B cell (primary cell): ENCODE data around the gene TMEM45B. TPM values are rescaled to one million over a fixed set of nuclear protein-coding genes. Genes with fewer than 3 reads are reported as not detected.

Source experiments
- ATAC-seq: fragments of 200-7000 bp; cut with Tn5 transposase; one replicate; pipeline ENCODE4 v1.10.0; 2021; ENCODE audit warnings: low read depth, mild to moderate bottlenecking, moderate number of reproducible peaks, moderate library complexity
- CTCF ChIA-PET: fragments of 350-600 bp; sonication (Branson Sonifier 250); formaldehyde crosslinking; loops from one replicate; lab custom pipeline; 2021; ENCODE audit warnings: antibody characterized with exemption, inconsistent platforms; lab: Charles Lee
- POLR2A ChIA-PET: fragments of 350-600 bp; sonication (Branson Sonifier 250); formaldehyde crosslinking; loops from one replicate; lab custom pipeline; 2021; ENCODE audit warnings: antibody characterized with exemption; lab: Charles Lee
- DNase-seq: peaks from one replicate; pipeline ENCODE4 v3.0.0; 2013
- H2AFZ ChIP-seq: 2 replicates; pipeline ENCODE4 v1.6.1; 2012; ENCODE audit warnings: mild to moderate bottlenecking, low read depth, low read length; ENCODE audit not compliant: insufficient read depth, poor library complexity, severe bottlenecking
- H3K27ac ChIP-seq, 2 donors: 1 replicate in 1 of 2; 2 replicates in 1 of 2; pipeline ENCODE4 v1.5.1; 2012 to 2013; ENCODE audit warnings: low read length in 2 of 2, mild to moderate bottlenecking in 2 of 2, moderate library complexity in 1 of 2
- H3K27me3 ChIP-seq, 4 experiments: fragments of 200-600 bp in 1 of 4; sonication (generic) in 1 of 4; replicated peaks in 1 of 4; 1 replicate in 2 of 4; 2 replicates in 2 of 4; pipeline versions ENCODE4 v1.6.1 to v1.7.0; 2013 to 2016; ENCODE audit warnings: low read length in 3 of 4, mild to moderate bottlenecking in 2 of 4, mixed read lengths in 1 of 4, moderate library complexity in 1 of 4; ENCODE audit not compliant: insufficient read depth in 4 of 4, control insufficient read depth in 3 of 4; ENCODE audit errors: control extremely low read depth in 1 of 4
- H3K36me3 ChIP-seq, 2 experiments: replicated peaks in 1 of 2; 1 replicate in 1 of 2; 2 replicates in 1 of 2; pipeline versions ENCODE4 v1.6.1 to v1.7.1; 2013; ENCODE audit warnings: low read length in 1 of 2; ENCODE audit not compliant: insufficient read depth in 2 of 2, control insufficient read depth in 1 of 2; ENCODE audit errors: control extremely low read depth in 1 of 2, extremely low read depth in 1 of 2
- H3K4me1 ChIP-seq, 2 donors: fragments of 200-600 bp in 1 of 2; sonication (generic) in 1 of 2; 1 replicate in 1 of 2; 2 replicates in 1 of 2; pipeline versions ENCODE4 v1.5.1 to v1.6.1; 2013 to 2017; ENCODE audit warnings: low read length in 2 of 2; ENCODE audit not compliant: control insufficient read depth in 2 of 2, insufficient read depth in 2 of 2
- H3K4me2 ChIP-seq: replicated peaks from 2 replicates; pipeline ENCODE3; 2012; ENCODE audit warnings: mild to moderate bottlenecking, low read depth, low read length; ENCODE audit not compliant: poor library complexity, severe bottlenecking
- H3K4me3 ChIP-seq, 5 experiments: fragments of 200-600 bp in 1 of 5; sonication (generic) in 1 of 5; 1 replicate in 3 of 5; 2 replicates in 2 of 5; pipeline versions ENCODE4 v1.5.1 to v1.7.0; 2011 to 2016; ENCODE audit warnings: low read length in 4 of 5, mild to moderate bottlenecking in 4 of 5, low read depth in 2 of 5, control low read depth in 1 of 5, moderate library complexity in 1 of 5; ENCODE audit not compliant: insufficient read depth in 1 of 5; ENCODE audit errors: control extremely low read depth in 1 of 5, extremely low read depth in 1 of 5
- H3K79me2 ChIP-seq: fragments of 200-600 bp; sonication (generic); one replicate; pipeline ENCODE4 v1.6.0; 2016; ENCODE audit warnings: low read length; ENCODE audit not compliant: control insufficient read depth, insufficient read depth
- H3K9ac ChIP-seq: fragments of 200-600 bp; sonication (generic); 2 replicates; pipeline ENCODE4 v1.6.1; 2017; ENCODE audit warnings: mild to moderate bottlenecking, low read length, moderate library complexity
- H3K9me3 ChIP-seq, 3 donors: one replicate each; pipeline versions ENCODE4 v1.6.1 to v1.7.1; 2013; ENCODE audit warnings: low read length in 2 of 3; ENCODE audit not compliant: control insufficient read depth in 2 of 3, insufficient read depth in 1 of 3; ENCODE audit errors: control extremely low read depth in 1 of 3
- H4K20me1 ChIP-seq: 2 replicates; pipeline ENCODE4 v1.6.0; 2012; ENCODE audit warnings: mild to moderate bottlenecking, low read length; ENCODE audit not compliant: insufficient read depth, control insufficient read depth, poor library complexity, severe bottlenecking
- H3K27ac Mint-ChIP-seq: one replicate; pipeline ENCODE4 v1.8.0; 2021; ENCODE audit warnings: mixed read lengths
- H3K27me3 Mint-ChIP-seq: one replicate; pipeline ENCODE4 v1.8.0; 2021; ENCODE audit warnings: mixed read lengths
- H3K4me1 Mint-ChIP-seq: one replicate; pipeline ENCODE4 v1.8.0; 2021; ENCODE audit warnings: mixed read lengths
- H3K4me3 Mint-ChIP-seq: one replicate; pipeline ENCODE4 v1.8.0; 2021; ENCODE audit warnings: mixed read lengths
- H3K9me3 Mint-ChIP-seq: one replicate; pipeline ENCODE4 v1.8.0; 2022; ENCODE audit warnings: mixed read lengths; ENCODE audit not compliant: insufficient read depth
- EZH2 ChIP-seq: IDR thresholded peaks from 2 replicates; pipeline ENCODE4 v1.6.1; 2012; ENCODE audit warnings: borderline replicate concordance, low read depth, mild to moderate bottlenecking, moderate library complexity, low read length; ENCODE audit not compliant: insufficient read depth, poor library complexity, severe bottlenecking
- WGBS: methylation state at CpG from one replicate; pipeline ENCODE4 v1.1.5; 2013; ENCODE audit warnings: missing lambda C conversion rate; ENCODE audit not compliant: insufficient coverage; 5-methylcytosine and 5-hydroxymethylcytosine counted together
- intact Hi-C: fragments of 100-400 bp; cut with micrococcal nuclease; formaldehyde crosslinking; loops from one replicate; pipeline ENCODE4 v1.10.0; 2022
- polyA plus RNA-seq: library from polyadenylated mRNA; depleted of rRNA; stranded (reverse); fragments of >200 nt; gene quantifications from 2 replicates; pipeline ENCODE4 v1.2.3, GENCODE V29; 2012
- total RNA-seq, 2 donors: library from RNA; stranded (reverse); fragments of 120-200 nt in 1 of 2; gene quantifications; 1 replicate in 1 of 2; 2 replicates in 1 of 2; pipeline versions ENCODE4 v1.2.3 to v1.2.4, GENCODE V29; 2013 to 2022
- TF ChIP-seq, protein P1 (sequence below): fragments of 200-600 bp; IDR thresholded peaks from one replicate; pipeline ENCODE4 v1.8.0; 2022; ENCODE audit warnings: antibody characterized with exemption, mild to moderate bottlenecking

The TMEM45B gene
- total and polyA plus RNA-seq, 2 donors (not counting 1 experiment from before 2014, with no cell fraction given), result not detected

DNA sequence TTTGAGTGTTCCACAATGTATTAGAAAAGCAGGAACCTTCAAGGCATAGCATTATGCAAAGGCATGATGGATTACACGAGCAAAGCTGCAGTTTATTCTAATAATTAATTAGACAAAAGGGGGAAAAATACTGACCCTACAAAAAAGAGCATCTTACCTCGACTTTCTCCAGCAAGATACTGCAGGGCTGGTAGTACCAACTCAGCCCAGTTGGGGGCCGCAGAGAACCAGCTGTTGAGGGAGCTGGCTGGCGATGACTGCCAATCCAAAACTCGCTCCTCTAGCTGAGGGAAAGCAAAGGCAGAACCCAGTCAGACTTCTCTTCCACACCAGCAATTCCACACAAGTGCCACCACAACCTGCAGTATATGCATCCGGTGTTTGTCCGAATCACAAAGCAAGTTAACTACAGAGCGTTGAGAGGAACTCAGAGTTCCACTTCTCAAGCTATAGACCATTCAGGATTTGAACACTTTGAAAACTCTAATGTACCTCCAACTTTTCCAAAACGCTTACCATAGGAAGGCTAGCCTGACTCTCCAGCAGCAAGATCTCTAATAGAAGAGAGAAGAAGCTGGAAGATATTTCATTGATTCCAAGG, 66.0 kb downstream of the TMEM45B start:
- no peaks in the 10 kb centered on the region for H3K9me3 Mint-ChIP-seq
- ChIA-PET POLR2A (no interaction called here), CTCF (interaction anchor here (1.1 to 1.8 kb wide), 2 partner anchors 9 to 251 kb away, joined by 3 to 14 read pairs; no protein-coding TSS in a partner anchor)

DNA sequence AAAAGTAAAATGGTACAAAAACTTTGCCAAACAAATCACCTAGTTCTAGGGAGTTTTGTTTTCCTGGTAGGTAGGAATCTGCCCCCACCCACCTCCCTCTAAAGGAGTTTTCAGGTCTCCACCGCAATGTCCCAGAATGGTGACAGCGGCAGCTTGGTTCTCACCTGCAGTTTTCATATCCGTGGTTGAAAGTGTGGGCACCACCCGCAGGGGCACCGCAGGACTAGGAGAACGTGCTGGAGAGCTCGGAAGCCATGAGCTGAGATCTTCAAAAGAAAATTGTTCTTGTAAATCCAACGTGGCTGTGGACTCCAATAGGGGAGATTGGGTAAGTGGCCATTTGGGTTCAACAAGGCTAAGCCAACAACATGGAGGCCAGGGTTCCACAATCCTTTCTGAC, 68.9 kb downstream of the TMEM45B start:
- no peak overlapping the region for H3K9ac ChIP-seq
- H3K9me3 ChIP-seq, result no peaks in the 10 kb centered on the region
- no peaks in the 10 kb centered on the region for H3K4me1 Mint-ChIP-seq
- H3K27ac Mint-ChIP-seq, result no peak overlapping the region
- TF ChIP-seq, protein P1, sequence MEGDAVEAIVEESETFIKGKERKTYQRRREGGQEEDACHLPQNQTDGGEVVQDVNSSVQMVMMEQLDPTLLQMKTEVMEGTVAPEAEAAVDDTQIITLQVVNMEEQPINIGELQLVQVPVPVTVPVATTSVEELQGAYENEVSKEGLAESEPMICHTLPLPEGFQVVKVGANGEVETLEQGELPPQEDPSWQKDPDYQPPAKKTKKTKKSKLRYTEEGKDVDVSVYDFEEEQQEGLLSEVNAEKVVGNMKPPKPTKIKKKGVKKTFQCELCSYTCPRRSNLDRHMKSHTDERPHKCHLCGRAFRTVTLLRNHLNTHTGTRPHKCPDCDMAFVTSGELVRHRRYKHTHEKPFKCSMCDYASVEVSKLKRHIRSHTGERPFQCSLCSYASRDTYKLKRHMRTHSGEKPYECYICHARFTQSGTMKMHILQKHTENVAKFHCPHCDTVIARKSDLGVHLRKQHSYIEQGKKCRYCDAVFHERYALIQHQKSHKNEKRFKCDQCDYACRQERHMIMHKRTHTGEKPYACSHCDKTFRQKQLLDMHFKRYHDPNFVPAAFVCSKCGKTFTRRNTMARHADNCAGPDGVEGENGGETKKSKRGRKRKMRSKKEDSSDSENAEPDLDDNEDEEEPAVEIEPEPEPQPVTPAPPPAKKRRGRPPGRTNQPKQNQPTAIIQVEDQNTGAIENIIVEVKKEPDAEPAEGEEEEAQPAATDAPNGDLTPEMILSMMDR, result no peak
- TF ChIP-seq EZH2, result no peak
- 97% methylated on average over 5 of the region's 8 CpGs for WGBS
- DNase-seq (no peak), ATAC-seq (no peak)
- H3K9me3 Mint-ChIP-seq, result no peaks in the 10 kb centered on the region
- no peaks in the 10 kb centered on the region for H4K20me1 ChIP-seq
- H3K4me3 Mint-ChIP-seq, result no peak overlapping the region
- no peak overlapping the region for H3K27ac ChIP-seq
- peaks cover 10 to 89% of the 10 kb centered on the region in 2 experiments for H3K36me3 ChIP-seq
- no peaks in the 10 kb centered on the region for H3K27me3 Mint-ChIP-seq
- intact Hi-C loops, result no loop called here
- no peak overlapping the region for H3K4me3 ChIP-seq
- H3K27me3 ChIP-seq, result no peaks in the 10 kb centered on the region
- no peak overlapping the region for H2AFZ ChIP-seq
- H3K4me1 ChIP-seq, result no peaks in the 10 kb centered on the region
- no peaks in the 10 kb centered on the region for H3K79me2 ChIP-seq
- ChIA-PET POLR2A (no interaction called here), CTCF (interaction anchor here (0.6 kb wide), 1 partner anchor 14 kb away, joined by 3 read pairs; no protein-coding TSS in a partner anchor)
- no peak overlapping the region for H3K4me2 ChIP-seq

More for the DNA sequence above, 66.0 kb downstream of the TMEM45B start:
- DNase-seq (peak; percentile 13), ATAC-seq (no peak)
- peaks cover 9 to 95% of the 10 kb centered on the region in 2 experiments for H3K36me3 ChIP-seq
- no peaks in the 10 kb centered on the region for H3K9me3 ChIP-seq
- no peak overlapping the region for H3K27ac Mint-ChIP-seq
- H2AFZ ChIP-seq, result no peak overlapping the region
- no peaks in the 10 kb centered on the region for H3K4me1 Mint-ChIP-seq
- WGBS, result 85% methylated on average over 7 of the region's 9 CpGs
- H3K4me3 ChIP-seq, result no peak overlapping the region
- H3K27me3 ChIP-seq, result no peaks in the 10 kb centered on the region
- no peaks in the 10 kb centered on the region for H4K20me1 ChIP-seq
- H3K27ac ChIP-seq, result no peak overlapping the region
- H3K4me3 Mint-ChIP-seq, result no peak overlapping the region
- no peaks in the 10 kb centered on the region for H3K4me1 ChIP-seq
- H3K4me2 ChIP-seq, result no peak overlapping the region
- TF ChIP-seq, protein P1, result peak; percentile 40
- no peak for TF ChIP-seq EZH2
- no peaks in the 10 kb centered on the region for H3K27me3 Mint-ChIP-seq
- H3K9ac ChIP-seq, result no peak overlapping the region
- no peaks in the 10 kb centered on the region for H3K79me2 ChIP-seq
- intact Hi-C loops, result loop anchor here (1.0 kb wide), 1 partner anchor 251 kb away; no protein-coding TSS in a partner anchor
